ENCODE measurements around the gene CCDC192. TPM values are rescaled to one million over a fixed set of nuclear protein-coding genes. Genes with fewer than 3 reads are reported as not detected.
"Not testable (repeated sequence)": the region's sequence is repeated elsewhere in the genome, so short reads cannot be mapped to it uniquely, and the experiment has no call there.

The CCDC192 gene
- total RNA-seq, 1 donor from 2014 or later: not detected

GRCh38 chr5:127739807-127740384 is 36.7 kb downstream of the CCDC192 start:
- H3K4me3 ChIP-seq: no peak overlapping the region
- H3K27ac ChIP-seq: no peak overlapping the region
- H3K9me3 ChIP-seq: no peaks in the 10 kb centered on the region
- no peak for DNase-seq (ENCODE audit: extremely low spot score in 2 of 2)
- no peak for TF ChIP-seq POLR2AphosphoS5 (IDR thresholded peaks at IDR 0.05; ENCODE audit: insufficient read depth in 1 of 2, low read depth in 1 of 2)
- no peaks in the 10 kb centered on the region for H3K4me1 ChIP-seq
- no peaks in the 10 kb centered on the region for H3K36me3 ChIP-seq
- H3K27me3 ChIP-seq: no peaks in the 10 kb centered on the region
- intact Hi-C loops (cut with DNase I): no loop called here

GRCh38 chr5:127741412-127741811 is 38.2 kb downstream of the CCDC192 start:
- H3K27ac ChIP-seq: no peak overlapping the region

GRCh38 chr5:127744241-127744640 is 41.0 kb downstream of the CCDC192 start:
- TF ChIP-seq CTCF (IDR thresholded peaks at IDR 0.05) (no peak), POLR2A (IDR thresholded peaks at IDR 0.05) (no peak), POLR2AphosphoS5 (IDR thresholded peaks at IDR 0.05; ENCODE audit: insufficient read depth in 1 of 2, low read depth in 1 of 2) (no peak)
- H3K4me3 ChIP-seq: no peak overlapping the region
- intact Hi-C loops (cut with DNase I): no loop called here

More at GRCh38 chr5:127741412-127741811, 38.2 kb downstream of the CCDC192 start:
- no peaks in the 10 kb centered on the region for H3K36me3 ChIP-seq
- H3K4me1 ChIP-seq: no peaks in the 10 kb centered on the region
- no peak for DNase-seq (ENCODE audit: extremely low spot score in 2 of 2)
- no peaks in the 10 kb centered on the region for H3K9me3 ChIP-seq
- intact Hi-C loops (cut with DNase I): no loop called here
- H3K4me3 ChIP-seq: no peak overlapping the region
- no peak for TF ChIP-seq CTCF (IDR thresholded peaks at IDR 0.05)
- no peak for TF ChIP-seq POLR2A (IDR thresholded peaks at IDR 0.05)
- TF ChIP-seq POLR2AphosphoS5 (IDR thresholded peaks at IDR 0.05; ENCODE audit: insufficient read depth in 1 of 2, low read depth in 1 of 2): no peak
- no peaks in the 10 kb centered on the region for H3K27me3 ChIP-seq

GRCh38 chr5:127746756-127747155 is 43.6 kb downstream of the CCDC192 start:
- intact Hi-C loops (cut with DNase I): no loop called here
- peak in 1 of 3 experiments; percentile 28 for TF ChIP-seq CTCF (IDR thresholded peaks at IDR 0.05)
- no peak for TF ChIP-seq POLR2A (IDR thresholded peaks at IDR 0.05)
- TF ChIP-seq POLR2AphosphoS5 (IDR thresholded peaks at IDR 0.05; ENCODE audit: insufficient read depth in 1 of 2, low read depth in 1 of 2): no peak
- no peak overlapping the region for H3K4me3 ChIP-seq
- no peaks in the 10 kb centered on the region for H3K9me3 ChIP-seq
- H3K27me3 ChIP-seq: no peaks in the 10 kb centered on the region
- no peaks in the 10 kb centered on the region for H3K4me1 ChIP-seq
- DNase-seq (ENCODE audit: extremely low spot score in 2 of 2): no peak
- no peaks in the 10 kb centered on the region for H3K36me3 ChIP-seq
- H3K27ac ChIP-seq: no peak overlapping the region

More at GRCh38 chr5:127744241-127744640, 41.0 kb downstream of the CCDC192 start:
- no peak overlapping the region for H3K27ac ChIP-seq
- H3K4me1 ChIP-seq: no peaks in the 10 kb centered on the region
- no peaks in the 10 kb centered on the region for H3K36me3 ChIP-seq
- no peak for DNase-seq (ENCODE audit: extremely low spot score in 2 of 2)
- no peaks in the 10 kb centered on the region for H3K27me3 ChIP-seq
- H3K9me3 ChIP-seq: no peaks in the 10 kb centered on the region

GRCh38 chr5:127752503-127753265 is 49.5 kb downstream of the CCDC192 start:
- not testable (repeated sequence) for H3K9me3 ChIP-seq
- intact Hi-C loops (cut with DNase I): loop anchor here (10.0 kb wide), 1 partner anchor 452 kb away; no protein-coding TSS in a partner anchor

GRCh38 chr5:127754259-127754658 is 51.1 kb downstream of the CCDC192 start:
- Histone ChIP-seq H3K9me3 (no peaks in the 10 kb centered on the region), H3K27me3 (no peaks in the 10 kb centered on the region), H3K4me1 (no peaks in the 10 kb centered on the region), H3K4me3 (no peak overlapping the region), H3K36me3 (no peaks in the 10 kb centered on the region), H3K27ac (no peak overlapping the region)
- intact Hi-C loops (cut with DNase I): loop anchor here (10.0 kb wide), 1 partner anchor 451 kb away; no protein-coding TSS in a partner anchor
- TF ChIP-seq CTCF (IDR thresholded peaks at IDR 0.05) (no peak), POLR2A (IDR thresholded peaks at IDR 0.05) (no peak), POLR2AphosphoS5 (IDR thresholded peaks at IDR 0.05; ENCODE audit: insufficient read depth in 1 of 2, low read depth in 1 of 2) (no peak)
- no peak for DNase-seq (ENCODE audit: extremely low spot score in 2 of 2)

More at GRCh38 chr5:127752503-127753265, 49.5 kb downstream of the CCDC192 start:
- not testable (repeated sequence) for H3K36me3 ChIP-seq; H3K27ac ChIP-seq; H3K4me1 ChIP-seq; H3K4me3 ChIP-seq; DNase-seq (ENCODE audit: extremely low spot score in 2 of 2); H3K27me3 ChIP-seq

Measured in vagina (tissue), 2 donors.